GM19395 (cell line): ENCODE measurements around the gene NTSR1.

Experiments
- ATAC-seq: cut with Tn5 transposase; IDR thresholded peaks from one replicate; pipeline ENCODE4 v1.9.1; 2021; ENCODE audit warnings: mild to moderate bottlenecking, moderate library complexity; ENCODE audit not compliant: unreplicated experiment

NTSR1 gene

GRCh38 chr20:62723768-62724450, 15.3 kb downstream of the NTSR1 start:
- no peak for ATAC-seq

GRCh38 chr20:62724692-62725595, 16.3 kb downstream of the NTSR1 start:
- ATAC-seq = no peak

GRCh38 chr20:62725596-62726268, 17.1 kb downstream of the NTSR1 start:
- ATAC-seq = no peak

GRCh38 chr20:62726276-62726675, 17.6 kb downstream of the NTSR1 start:
- no peak for ATAC-seq

- no peak for ATAC-seq
These were observed 18.3 kb downstream of the NTSR1 start for GRCh38 chr20:62726716-62727583.

GRCh38 chr20:62727584-62728027, 19.0 kb downstream of the NTSR1 start:
- no peak for ATAC-seq

GRCh38 chr20:62728028-62728780, 19.6 kb downstream of the NTSR1 start:
- ATAC-seq = no peak

- ATAC-seq = no peak
These were observed 20.2 kb downstream of the NTSR1 start for GRCh38 chr20:62728781-62729300.

GRCh38 chr20:62730481-62730880, 21.8 kb downstream of the NTSR1 start:
- ATAC-seq = no peak

GRCh38 chr20:62732031-62732760, 23.6 kb downstream of the NTSR1 start:
- ATAC-seq = no peak

GRCh38 chr20:62732842-62733525, 24.3 kb downstream of the NTSR1 start:
- ATAC-seq = no peak

- no peak for ATAC-seq
These were observed 24.8 kb downstream of the NTSR1 start for GRCh38 chr20:62733526-62733842.

- no peak for ATAC-seq
These were observed 25.3 kb downstream of the NTSR1 start for GRCh38 chr20:62733891-62734290.

GRCh38 chr20:62734326-62734725, 25.7 kb downstream of the NTSR1 start:
- ATAC-seq = no peak

- no peak for ATAC-seq
These were observed 26.2 kb downstream of the NTSR1 start for GRCh38 chr20:62734881-62735280.

GRCh38 chr20:62735331-62735821, 26.7 kb downstream of the NTSR1 start:
- ATAC-seq = no peak

GRCh38 chr20:62736026-62736406, 27.4 kb downstream of the NTSR1 start:
- ATAC-seq = no peak

GRCh38 chr20:62736407-62737071, 27.9 kb downstream of the NTSR1 start:
- no peak for ATAC-seq
